H9 (cell line): ENCODE results near the gene PAFAH1B1. TPM values are rescaled to one million over a fixed set of nuclear protein-coding genes. Genes with fewer than 3 reads are reported as not detected.

Experiments
- DNase-seq: peaks from one replicate; pipeline ENCODE4 v3.0.0-alpha.2; 2017
- H2AFZ ChIP-seq: one replicate; pipeline ENCODE4 v1.6.1; 2013; ENCODE audit warnings: mild to moderate bottlenecking, low read length, control low read depth, moderate library complexity
- H2AK5ac ChIP-seq: 2 replicates; pipeline ENCODE4 v1.6.1; 2013; ENCODE audit warnings: low read length, control low read depth, mixed read lengths; ENCODE audit not compliant: insufficient read length
- H2BK120ac ChIP-seq: one replicate; pipeline ENCODE4 v1.6.1; 2013; ENCODE audit warnings: low read depth, mild to moderate bottlenecking, low read length, control low read depth, inconsistent platforms; ENCODE audit not compliant: poor library complexity, severe bottlenecking
- H2BK12ac ChIP-seq: 2 replicates; pipeline ENCODE4 v1.6.1; 2013; ENCODE audit warnings: low read length, control low read depth, mixed read lengths, low read depth; ENCODE audit not compliant: insufficient read length
- H2BK15ac ChIP-seq: 2 replicates; pipeline ENCODE4 v1.6.1; 2013; ENCODE audit warnings: low read depth, low read length, control low read depth
- H2BK20ac ChIP-seq: one replicate; pipeline ENCODE4 v1.6.1; 2013; ENCODE audit warnings: low read depth, mild to moderate bottlenecking, low read length, control low read depth, inconsistent platforms; ENCODE audit not compliant: poor library complexity, severe bottlenecking
- H2BK5ac ChIP-seq: 2 replicates; pipeline ENCODE4 v1.6.1; 2013; ENCODE audit warnings: low read length, control low read depth, mixed read lengths; ENCODE audit not compliant: insufficient read length
- H3K14ac ChIP-seq: 2 replicates; pipeline ENCODE4 v1.6.1; 2013; ENCODE audit warnings: low read length, control low read depth; ENCODE audit not compliant: insufficient read depth
- H3K18ac ChIP-seq: 2 replicates; pipeline ENCODE4 v1.6.1; 2013; ENCODE audit warnings: low read depth, mild to moderate bottlenecking, mixed read lengths, low read length, control low read depth; ENCODE audit not compliant: insufficient read length
- H3K23ac ChIP-seq: 2 replicates; pipeline ENCODE4 v1.6.1; 2013; ENCODE audit warnings: low read length, control low read depth, mixed read lengths, low read depth; ENCODE audit not compliant: insufficient read length
- H3K23me2 ChIP-seq: 2 replicates; pipeline ENCODE4 v1.6.1; 2013; ENCODE audit warnings: low read depth, mild to moderate bottlenecking, mixed read lengths, low read length, control low read depth; ENCODE audit not compliant: insufficient read length, poor library complexity, severe bottlenecking
- H3K27ac ChIP-seq: 2 replicates; pipeline ENCODE4 v1.5.1; 2013; ENCODE audit warnings: low read length, control low read depth, mixed read lengths, low read depth; ENCODE audit not compliant: insufficient read length
- H3K27me3 ChIP-seq: 2 replicates; pipeline ENCODE4 v1.6.1; 2013; ENCODE audit warnings: low read length, control low read depth, inconsistent platforms; ENCODE audit not compliant: insufficient read depth
- H3K4ac ChIP-seq: 2 replicates; pipeline ENCODE4 v1.6.1; 2013; ENCODE audit warnings: low read depth, mild to moderate bottlenecking, control low read depth, inconsistent platforms, low read length, moderate library complexity
- H3K4me1 ChIP-seq: 2 replicates; pipeline ENCODE4 v1.6.1; 2013; ENCODE audit warnings: low read length, control low read depth, inconsistent platforms; ENCODE audit not compliant: insufficient read depth
- H3K4me2 ChIP-seq: 2 replicates; pipeline ENCODE4 v1.6.1; 2013; ENCODE audit warnings: low read length, control low read depth, mixed read lengths; ENCODE audit not compliant: insufficient read length, insufficient read depth
- H3K56ac ChIP-seq: 2 replicates; pipeline ENCODE4 v1.6.1; 2013; ENCODE audit warnings: low read depth, mild to moderate bottlenecking, mixed read lengths, low read length, control low read depth; ENCODE audit not compliant: insufficient read length
- H3K79me1 ChIP-seq: 2 replicates; pipeline ENCODE4 v1.6.1; 2013; ENCODE audit warnings: low read depth, mild to moderate bottlenecking, moderate library complexity, low read length, control low read depth, inconsistent platforms; ENCODE audit not compliant: insufficient read depth, poor library complexity, severe bottlenecking
- H3K79me2 ChIP-seq: 2 replicates; pipeline ENCODE4 v1.6.1; 2013; ENCODE audit warnings: low read length, control low read depth, inconsistent platforms; ENCODE audit not compliant: insufficient read depth
- H3K9ac ChIP-seq: 2 replicates; pipeline ENCODE4 v1.6.1; 2013; ENCODE audit warnings: low read length, control low read depth, mixed read lengths; ENCODE audit not compliant: insufficient read length; ENCODE audit errors: extremely low read depth
- H3K9me3 ChIP-seq: one replicate; pipeline ENCODE4 v1.6.1; 2013; ENCODE audit warnings: low read depth, low read length, inconsistent platforms; ENCODE audit not compliant: control insufficient read depth
- H3T11ph ChIP-seq: one replicate; pipeline ENCODE4 v1.6.1; 2013; ENCODE audit warnings: mild to moderate bottlenecking, low read length, control low read depth, inconsistent platforms
- H4K20me1 ChIP-seq: one replicate; pipeline ENCODE4 v1.6.1; 2013; ENCODE audit not compliant: control insufficient read depth, insufficient read length, insufficient read depth
- H4K5ac ChIP-seq: 2 replicates; pipeline ENCODE4 v1.6.1; 2013; ENCODE audit warnings: low read depth, mild to moderate bottlenecking, mixed read lengths, low read length, control low read depth; ENCODE audit not compliant: insufficient read length
- H4K8ac ChIP-seq: replicated peaks from 2 replicates; pipeline ENCODE4 v1.6.1; 2013; ENCODE audit warnings: low read length, control low read depth, mixed read lengths, low read depth; ENCODE audit not compliant: insufficient read length
- H4K91ac ChIP-seq: 2 replicates; pipeline ENCODE4 v1.6.1; 2013; ENCODE audit warnings: low read depth, mild to moderate bottlenecking, moderate library complexity, mixed read lengths, low read length, control low read depth; ENCODE audit not compliant: insufficient read length
- H3K27ac Mint-ChIP-seq, 3 experiments: 2 replicates in 2 of 3; 3 replicates in 1 of 3; pipeline ENCODE4 v1.8.0; 2020 to 2021; ENCODE audit warnings: mixed read lengths in 3 of 3, mild to moderate bottlenecking in 1 of 3, moderate library complexity in 1 of 3
- H3K27me3 Mint-ChIP-seq: 2 replicates; pipeline ENCODE4 v1.8.0; 2021; ENCODE audit warnings: low read depth, mild to moderate bottlenecking, moderate library complexity, mixed read lengths
- H3K36me3 Mint-ChIP-seq, 3 experiments: 2 replicates in 2 of 3; 3 replicates in 1 of 3; pipeline ENCODE4 v1.8.0; 2020 to 2021; ENCODE audit warnings: low read depth in 3 of 3, mixed read lengths in 3 of 3; ENCODE audit not compliant: insufficient read depth in 1 of 3
- H3K4me1 Mint-ChIP-seq, 2 experiments: 2 replicates each; pipeline ENCODE4 v1.8.0; 2020; ENCODE audit warnings: mixed read lengths in 2 of 2
- H3K4me3 Mint-ChIP-seq, 2 experiments: 2 replicates in 1 of 2; 3 replicates in 1 of 2; pipeline ENCODE4 v1.8.0; 2020 to 2021; ENCODE audit warnings: mild to moderate bottlenecking in 2 of 2, mixed read lengths in 2 of 2, moderate library complexity in 1 of 2
- H3K9me3 Mint-ChIP-seq, 2 experiments: 2 replicates in 1 of 2; 3 replicates in 1 of 2; pipeline ENCODE4 v1.8.0; 2020; ENCODE audit warnings: mild to moderate bottlenecking in 2 of 2, mixed read lengths in 2 of 2, moderate library complexity in 1 of 2
- WGBS: extraction: QIAGEN DNeasy Blood & Tissue Kit; methylation state at CpG from one replicate; pipeline ENCODE4 v1.1.7; 2013; ENCODE audit warnings: missing lambda C conversion rate, low lambda C conversion rate, mixed read lengths; ENCODE audit not compliant: insufficient read length; ENCODE audit errors: extremely low coverage; 5-methylcytosine and 5-hydroxymethylcytosine counted together
- total RNA-seq: library from RNA; stranded (reverse); gene quantifications from 2 replicates; pipeline ENCODE4 v1.2.1, GENCODE V29; 2021
- TF ChIP-seq, protein P1 (sequence below): fragments of 200-600 bp; sonication (generic); conservative IDR thresholded peaks from 3 replicates; pipeline ENCODE4 v1.8.0; 2021; ENCODE audit warnings: antibody characterized with exemption, mild to moderate bottlenecking

The PAFAH1B1 gene
- total RNA-seq, 1 experiment from 2014 or later = 134 TPM

DNA sequence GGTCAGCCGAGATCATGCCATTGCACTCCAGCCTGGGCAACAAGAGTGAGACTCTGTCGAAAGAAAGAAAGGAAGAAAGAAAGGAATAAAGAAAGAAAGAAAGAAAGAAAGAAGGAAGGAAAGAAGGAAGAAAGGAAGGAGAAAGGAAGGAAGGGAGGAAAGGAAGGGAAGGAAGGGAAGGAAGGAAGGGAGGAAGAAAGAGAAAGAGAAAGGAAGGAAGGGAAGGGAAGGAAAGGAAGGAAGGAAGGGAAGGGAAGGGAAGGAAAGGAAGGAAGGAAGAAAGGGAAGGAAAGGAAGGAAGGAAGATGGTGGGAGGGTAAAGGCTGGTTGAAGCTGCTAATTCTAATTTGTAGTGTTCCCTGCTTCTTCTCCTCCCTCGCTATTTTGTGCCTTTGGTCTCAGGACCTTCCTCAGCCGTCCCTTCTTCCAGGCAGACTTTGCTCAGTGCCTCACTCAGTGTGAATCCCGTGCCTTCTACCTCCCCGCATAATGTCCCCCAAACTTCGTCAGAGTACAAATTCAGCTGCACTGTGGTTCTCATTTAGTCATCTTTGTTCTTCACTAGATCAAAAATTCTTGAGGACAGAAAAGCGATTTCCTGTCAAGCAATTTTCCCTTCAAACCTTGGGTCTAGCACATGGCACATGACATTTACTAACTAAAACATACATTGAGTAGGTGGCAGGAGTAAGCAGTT, 31.1 kb upstream of the PAFAH1B1 start:
- Histone ChIP-seq H2BK5ac (no peak overlapping the region), H3K23me2 (no peaks in the 10 kb centered on the region), H3K4me1 (no peaks in the 10 kb centered on the region), H4K91ac (no peak overlapping the region), H4K8ac (no peak overlapping the region), H3K23ac (no peak overlapping the region), H3K56ac (no peak overlapping the region), H3K14ac (no peak overlapping the region), H2AFZ (no peak overlapping the region), H3K79me1 (no peaks in the 10 kb centered on the region), H3K4me2 (no peak overlapping the region), H3K9me3 (no peaks in the 10 kb centered on the region), H3T11ph (no peak overlapping the region), H3K27me3 (no peaks in the 10 kb centered on the region), H3K4ac (no peak overlapping the region), H2BK120ac (no peak overlapping the region), H3K27ac (no peak overlapping the region), H4K5ac (no peak overlapping the region), H3K79me2 (no peaks in the 10 kb centered on the region), H3K9ac (no peak overlapping the region), H2BK20ac (no peak overlapping the region), H2BK12ac (no peak overlapping the region), H2BK15ac (no peak overlapping the region), H2AK5ac (no peak overlapping the region), H4K20me1 (no peaks in the 10 kb centered on the region), H3K18ac (no peak overlapping the region)
- TF ChIP-seq, protein P1, sequence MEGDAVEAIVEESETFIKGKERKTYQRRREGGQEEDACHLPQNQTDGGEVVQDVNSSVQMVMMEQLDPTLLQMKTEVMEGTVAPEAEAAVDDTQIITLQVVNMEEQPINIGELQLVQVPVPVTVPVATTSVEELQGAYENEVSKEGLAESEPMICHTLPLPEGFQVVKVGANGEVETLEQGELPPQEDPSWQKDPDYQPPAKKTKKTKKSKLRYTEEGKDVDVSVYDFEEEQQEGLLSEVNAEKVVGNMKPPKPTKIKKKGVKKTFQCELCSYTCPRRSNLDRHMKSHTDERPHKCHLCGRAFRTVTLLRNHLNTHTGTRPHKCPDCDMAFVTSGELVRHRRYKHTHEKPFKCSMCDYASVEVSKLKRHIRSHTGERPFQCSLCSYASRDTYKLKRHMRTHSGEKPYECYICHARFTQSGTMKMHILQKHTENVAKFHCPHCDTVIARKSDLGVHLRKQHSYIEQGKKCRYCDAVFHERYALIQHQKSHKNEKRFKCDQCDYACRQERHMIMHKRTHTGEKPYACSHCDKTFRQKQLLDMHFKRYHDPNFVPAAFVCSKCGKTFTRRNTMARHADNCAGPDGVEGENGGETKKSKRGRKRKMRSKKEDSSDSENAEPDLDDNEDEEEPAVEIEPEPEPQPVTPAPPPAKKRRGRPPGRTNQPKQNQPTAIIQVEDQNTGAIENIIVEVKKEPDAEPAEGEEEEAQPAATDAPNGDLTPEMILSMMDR = no peak
- no peak for DNase-seq
- H3K27me3 Mint-ChIP-seq = peaks cover 3% of the 10 kb centered on the region
- WGBS = no CpG with 5 or more reads among the region's 8 CpGs
- peak overlapping the region in 1 of 3 experiments; percentile 32; a peak in 1 of 7 replicates for H3K27ac Mint-ChIP-seq
- peaks cover 8 to 13% (median 10%) of the 10 kb centered on the region in 3 experiments; a peak in 4 of 7 replicates for H3K36me3 Mint-ChIP-seq
- H3K9me3 Mint-ChIP-seq = peaks cover 21 to 22% of the 10 kb centered on the region in 2 experiments
- H3K4me1 Mint-ChIP-seq = peaks cover 5 to 6% of the 10 kb centered on the region in 2 experiments
- H3K4me3 Mint-ChIP-seq = no peak overlapping the region
